GM12872 (cell line): Measurements from ENCODE around the gene NUDT14.

Source experiments
- CTCF ChIP-seq: IDR thresholded peaks from 3 replicates; pipeline ENCODE4 v1.5.1; 2011; ENCODE audit warnings: low read depth, mild to moderate bottlenecking, low read length, moderate library complexity; ENCODE audit not compliant: insufficient read depth

NUDT14 gene

GRCh38 chr14:105126126-105126980 is 54.8 kb downstream of the NUDT14 start:
- TF ChIP-seq CTCF, result no peak

GRCh38 chr14:105124823-105125222 is 56.3 kb downstream of the NUDT14 start:
- no peak for TF ChIP-seq CTCF

- TF ChIP-seq CTCF, result no peak
Measured at GRCh38 chr14:105123981-105124765, 56.9 kb downstream of the NUDT14 start.

- no peak for TF ChIP-seq CTCF
Measured at GRCh38 chr14:105123064-105123665, 57.9 kb downstream of the NUDT14 start.
